ENCODE data around the gene NID2.

Gene NID2

DNA sequence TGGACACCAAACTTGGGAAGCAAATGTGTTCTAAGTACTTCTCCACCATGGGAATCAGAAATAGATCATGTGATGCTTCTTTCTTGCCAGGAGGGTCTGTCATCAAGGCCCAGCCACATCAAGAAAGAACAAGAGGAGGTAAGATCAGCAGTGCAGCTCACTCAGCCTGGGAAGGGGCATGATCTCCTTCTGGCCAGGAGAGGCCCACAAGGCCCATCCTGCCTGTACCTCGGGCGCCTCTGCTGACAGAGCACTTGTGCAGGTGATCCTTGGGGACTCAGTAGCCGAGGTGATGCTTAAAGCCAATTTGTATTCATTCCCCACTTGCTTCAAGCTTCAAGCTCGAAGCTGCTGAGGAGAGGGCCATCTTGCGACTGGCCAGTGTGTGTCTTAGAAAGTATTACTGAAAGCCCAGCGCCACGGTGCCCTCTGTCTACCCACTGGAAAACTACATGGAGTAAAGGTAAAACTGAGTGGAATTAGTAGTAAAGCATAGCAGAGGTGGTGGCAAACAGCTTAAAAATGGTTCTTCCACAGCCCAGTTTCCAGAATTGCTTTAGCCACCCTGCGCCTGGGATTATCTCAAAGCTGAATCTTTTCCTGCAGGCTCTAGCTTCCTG lies 53.3 kb downstream of the NID2 start:
- Histone ChIP-seq H3K79me2 (ENCODE audit: control insufficient read depth, low read length) (no peaks in the 10 kb centered on the region), H4K20me1 (ENCODE audit: control insufficient read depth, insufficient read depth, low read depth, low read length) (no peaks in the 10 kb centered on the region), H3F3A (ENCODE audit: control insufficient read depth, insufficient read depth) (0 out of 2 replicates have a peak, but pooled peaks cover 9% of the 10 kb centered on the region), H3K4me2 (ENCODE audit: low read length) (no peak overlapping the region), H3K4me1 (ENCODE audit: control insufficient read depth, low read length) (no peaks in the 10 kb centered on the region), H3K9me3 (ENCODE audit: control insufficient read depth, insufficient read depth, low read length) (no peaks in the 10 kb centered on the region), H3K9me2 (replicated peaks; ENCODE audit: control insufficient read depth, low read length) (no peaks in the 10 kb centered on the region), H3K36me3 (ENCODE audit: control insufficient read depth, low read length) (peaks cover 12% of the 10 kb centered on the region), H3K4me3 (ENCODE audit: low read length) (no peak overlapping the region), H3K27me3 (ENCODE audit: control insufficient read depth, low read length) (peaks cover 4% of the 10 kb centered on the region), H3K27ac (ENCODE audit: low read depth, low read length) (no peak overlapping the region)
- TF ChIP-seq EZH2phosphoT487 (IDR thresholded peaks at IDR 0.05; ENCODE audit: borderline replicate concordance, low read length), result no peak
- TF ChIP-seq, protein P1, sequence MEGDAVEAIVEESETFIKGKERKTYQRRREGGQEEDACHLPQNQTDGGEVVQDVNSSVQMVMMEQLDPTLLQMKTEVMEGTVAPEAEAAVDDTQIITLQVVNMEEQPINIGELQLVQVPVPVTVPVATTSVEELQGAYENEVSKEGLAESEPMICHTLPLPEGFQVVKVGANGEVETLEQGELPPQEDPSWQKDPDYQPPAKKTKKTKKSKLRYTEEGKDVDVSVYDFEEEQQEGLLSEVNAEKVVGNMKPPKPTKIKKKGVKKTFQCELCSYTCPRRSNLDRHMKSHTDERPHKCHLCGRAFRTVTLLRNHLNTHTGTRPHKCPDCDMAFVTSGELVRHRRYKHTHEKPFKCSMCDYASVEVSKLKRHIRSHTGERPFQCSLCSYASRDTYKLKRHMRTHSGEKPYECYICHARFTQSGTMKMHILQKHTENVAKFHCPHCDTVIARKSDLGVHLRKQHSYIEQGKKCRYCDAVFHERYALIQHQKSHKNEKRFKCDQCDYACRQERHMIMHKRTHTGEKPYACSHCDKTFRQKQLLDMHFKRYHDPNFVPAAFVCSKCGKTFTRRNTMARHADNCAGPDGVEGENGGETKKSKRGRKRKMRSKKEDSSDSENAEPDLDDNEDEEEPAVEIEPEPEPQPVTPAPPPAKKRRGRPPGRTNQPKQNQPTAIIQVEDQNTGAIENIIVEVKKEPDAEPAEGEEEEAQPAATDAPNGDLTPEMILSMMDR (IDR thresholded peaks at IDR 0.05; ENCODE audit: low read depth, low read length, poor library complexity, severe bottlenecking), result no peak

DNA sequence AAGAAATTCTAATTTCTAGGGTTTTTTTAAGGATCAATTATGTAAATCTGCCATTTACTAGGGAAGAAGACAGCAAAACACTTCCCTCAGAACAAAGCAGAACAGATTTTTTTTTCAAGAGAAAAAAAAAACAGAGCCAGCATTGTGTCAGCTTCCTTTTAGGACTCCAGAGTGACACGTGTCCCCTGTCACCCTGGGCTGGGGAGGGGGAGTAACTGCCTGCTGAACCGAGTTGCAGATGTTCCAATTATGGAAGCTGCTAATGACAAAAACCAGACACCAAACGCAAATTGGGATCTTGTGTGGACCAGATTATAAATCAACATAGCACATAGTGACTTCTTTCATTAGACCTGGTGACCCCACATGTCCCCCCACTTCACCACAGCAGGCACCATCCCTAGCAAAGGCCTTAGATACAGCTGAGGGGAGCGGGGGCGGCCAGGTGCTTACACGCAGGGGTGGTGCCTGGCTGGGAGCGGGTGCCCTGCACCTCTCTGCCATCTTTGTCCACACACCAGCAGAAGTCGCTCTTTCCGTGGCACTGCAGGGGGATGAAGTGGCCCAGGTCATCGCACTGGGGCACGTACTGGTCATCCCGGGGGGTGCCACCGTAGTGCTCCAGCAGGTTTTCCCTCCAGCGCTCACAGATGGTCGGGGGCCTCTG lies 54.1 kb downstream of the NID2 start:
- TF ChIP-seq, protein P1 (IDR thresholded peaks at IDR 0.05; ENCODE audit: low read depth, low read length, poor library complexity, severe bottlenecking), result no peak
- no peak for TF ChIP-seq EZH2phosphoT487 (IDR thresholded peaks at IDR 0.05; ENCODE audit: borderline replicate concordance, low read length)
- no peaks in the 10 kb centered on the region for H4K20me1 ChIP-seq (ENCODE audit: control insufficient read depth, insufficient read depth, low read depth, low read length)
- H3F3A ChIP-seq (ENCODE audit: control insufficient read depth, insufficient read depth), result 0 out of 2 replicates have a peak, but pooled peaks cover 9% of the 10 kb centered on the region
- H3K36me3 ChIP-seq (ENCODE audit: control insufficient read depth, low read length), result peaks cover 20% of the 10 kb centered on the region
- peaks cover 4% of the 10 kb centered on the region; the same call in 1 of the 2 replicates for H3K27me3 ChIP-seq (ENCODE audit: control insufficient read depth, low read length)
- no peaks in the 10 kb centered on the region for H3K79me2 ChIP-seq (ENCODE audit: control insufficient read depth, low read length)
- H3K4me1 ChIP-seq (ENCODE audit: control insufficient read depth, low read length), result no peaks in the 10 kb centered on the region
- H3K4me3 ChIP-seq (ENCODE audit: low read length), result no peak overlapping the region
- H3K9me3 ChIP-seq (ENCODE audit: control insufficient read depth, insufficient read depth, low read length), result no peaks in the 10 kb centered on the region
- no peaks in the 10 kb centered on the region for H3K9me2 ChIP-seq (replicated peaks; ENCODE audit: control insufficient read depth, low read length)
- H3K4me2 ChIP-seq (ENCODE audit: low read length), result no peak overlapping the region
- no peak overlapping the region for H3K27ac ChIP-seq (ENCODE audit: low read depth, low read length)

DNA sequence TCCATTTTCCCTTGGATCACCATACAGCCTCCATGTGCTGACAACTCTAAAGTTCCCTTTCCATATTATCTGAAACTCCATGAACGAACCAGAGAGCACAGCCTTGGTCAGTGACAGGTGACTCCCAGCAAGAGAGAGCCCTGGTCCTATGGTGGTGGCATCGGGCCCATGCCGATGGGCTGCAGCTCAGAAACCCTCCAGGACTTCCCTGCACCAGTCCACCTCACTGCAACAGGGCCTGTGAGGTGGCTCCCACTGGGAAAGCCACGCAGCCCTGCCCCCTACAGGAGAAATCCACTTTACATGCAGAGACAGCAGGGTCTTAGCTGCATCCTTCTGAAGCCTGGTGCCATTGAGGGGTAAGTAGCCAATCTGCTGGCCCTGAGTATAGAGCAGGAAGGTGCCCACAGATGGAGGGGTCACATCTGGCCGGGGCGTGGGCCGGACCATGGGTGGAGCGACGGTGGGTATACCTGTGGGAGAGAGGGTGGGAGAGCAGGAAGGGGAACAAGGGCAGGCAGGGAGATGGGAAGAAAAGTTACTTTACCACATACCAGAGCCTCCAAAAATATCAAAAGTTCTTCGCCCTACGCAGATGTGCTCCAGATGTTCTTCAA lies 54.8 kb downstream of the NID2 start:
- Histone ChIP-seq H3K27ac (ENCODE audit: low read depth, low read length) (no peak overlapping the region), H3K79me2 (ENCODE audit: control insufficient read depth, low read length) (no peaks in the 10 kb centered on the region), H3F3A (ENCODE audit: control insufficient read depth, insufficient read depth) (0 out of 2 replicates have a peak, but pooled peaks cover 11% of the 10 kb centered on the region), H4K20me1 (ENCODE audit: control insufficient read depth, insufficient read depth, low read depth, low read length) (no peaks in the 10 kb centered on the region), H3K9me3 (ENCODE audit: control insufficient read depth, insufficient read depth, low read length) (no peaks in the 10 kb centered on the region), H3K9me2 (replicated peaks; ENCODE audit: control insufficient read depth, low read length) (no peaks in the 10 kb centered on the region), H3K36me3 (ENCODE audit: control insufficient read depth, low read length) (peaks cover 26% of the 10 kb centered on the region), H3K4me1 (ENCODE audit: control insufficient read depth, low read length) (no peaks in the 10 kb centered on the region), H3K4me3 (ENCODE audit: low read length) (no peak overlapping the region), H3K27me3 (ENCODE audit: control insufficient read depth, low read length) (peaks cover 4% of the 10 kb centered on the region; the same call in 1 of the 2 replicates), H3K4me2 (ENCODE audit: low read length) (no peak overlapping the region)
- TF ChIP-seq EZH2phosphoT487 (IDR thresholded peaks at IDR 0.05; ENCODE audit: borderline replicate concordance, low read length), result no peak
- TF ChIP-seq, protein P1 (IDR thresholded peaks at IDR 0.05; ENCODE audit: low read depth, low read length, poor library complexity, severe bottlenecking), result peak; percentile 71

All from DOHH2 (cell line).